ENCODE measurements around the gene TM7SF2.
"Not testable (repeated sequence)": the region's sequence is repeated elsewhere in the genome, so short reads cannot be mapped to it uniquely, and the experiment has no call there.

TM7SF2 gene

GRCh38 chr11:65128182-65129145 lies 16.8 kb downstream of the TM7SF2 start:
- no peak for DNase-seq (ENCODE audit: low read depth in 2 of 2, low spot score in 1 of 2)

DNA sequence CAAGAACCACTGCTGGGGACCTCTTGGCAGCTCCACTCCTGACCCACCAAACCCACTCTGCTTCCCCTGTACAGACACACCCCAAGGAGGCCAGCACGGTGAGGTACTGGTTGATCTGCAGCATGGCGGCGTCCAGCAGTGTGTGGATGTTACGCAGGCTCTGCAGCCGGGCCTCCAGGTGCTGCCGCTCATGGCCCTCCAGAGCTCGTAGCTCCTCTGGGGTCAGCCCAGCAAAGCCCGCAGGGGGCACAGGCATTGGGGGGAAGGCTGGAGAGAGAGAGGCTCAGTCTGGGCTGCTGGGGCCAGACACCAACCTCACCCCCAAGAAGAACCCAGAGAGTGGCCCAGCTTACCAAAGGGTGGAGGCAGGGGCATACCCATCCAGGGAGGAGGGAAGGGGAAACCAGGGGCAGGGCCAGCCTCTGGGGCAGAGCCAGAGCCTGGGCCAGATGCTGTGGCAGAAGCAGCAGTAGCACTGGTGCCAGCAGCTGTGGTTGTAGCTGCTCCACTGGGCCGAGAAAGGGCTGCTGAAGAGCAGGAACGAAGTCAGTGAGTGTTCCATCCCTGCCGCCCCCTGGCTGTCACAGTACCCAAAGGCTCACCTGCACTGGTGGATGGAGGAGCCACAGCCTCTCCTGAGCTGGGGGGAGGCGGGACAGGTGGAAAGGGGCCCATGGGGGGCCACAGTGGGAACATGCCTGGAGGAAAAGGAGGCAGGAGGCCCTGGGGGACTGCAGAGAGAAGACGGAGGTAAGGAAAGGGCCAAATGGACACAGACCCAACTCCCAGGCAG lies 18.2 kb downstream of the TM7SF2 start:
- DNase-seq (ENCODE audit: low read depth in 2 of 2, low spot score in 1 of 2), result no peak

GRCh38 chr11:65130631-65131416 lies 19.2 kb downstream of the TM7SF2 start:
- DNase-seq (ENCODE audit: low read depth in 2 of 2, low spot score in 1 of 2), result no peak

GRCh38 chr11:65131417-65131776 lies 19.7 kb downstream of the TM7SF2 start:
- DNase-seq (ENCODE audit: low read depth in 2 of 2, low spot score in 1 of 2), result no peak

GRCh38 chr11:65131895-65132237 lies 20.2 kb downstream of the TM7SF2 start:
- no peak for DNase-seq (ENCODE audit: low read depth in 2 of 2, low spot score in 1 of 2)

GRCh38 chr11:65132238-65132987 lies 20.7 kb downstream of the TM7SF2 start:
- no peak for DNase-seq (ENCODE audit: low read depth in 2 of 2, low spot score in 1 of 2)

DNA sequence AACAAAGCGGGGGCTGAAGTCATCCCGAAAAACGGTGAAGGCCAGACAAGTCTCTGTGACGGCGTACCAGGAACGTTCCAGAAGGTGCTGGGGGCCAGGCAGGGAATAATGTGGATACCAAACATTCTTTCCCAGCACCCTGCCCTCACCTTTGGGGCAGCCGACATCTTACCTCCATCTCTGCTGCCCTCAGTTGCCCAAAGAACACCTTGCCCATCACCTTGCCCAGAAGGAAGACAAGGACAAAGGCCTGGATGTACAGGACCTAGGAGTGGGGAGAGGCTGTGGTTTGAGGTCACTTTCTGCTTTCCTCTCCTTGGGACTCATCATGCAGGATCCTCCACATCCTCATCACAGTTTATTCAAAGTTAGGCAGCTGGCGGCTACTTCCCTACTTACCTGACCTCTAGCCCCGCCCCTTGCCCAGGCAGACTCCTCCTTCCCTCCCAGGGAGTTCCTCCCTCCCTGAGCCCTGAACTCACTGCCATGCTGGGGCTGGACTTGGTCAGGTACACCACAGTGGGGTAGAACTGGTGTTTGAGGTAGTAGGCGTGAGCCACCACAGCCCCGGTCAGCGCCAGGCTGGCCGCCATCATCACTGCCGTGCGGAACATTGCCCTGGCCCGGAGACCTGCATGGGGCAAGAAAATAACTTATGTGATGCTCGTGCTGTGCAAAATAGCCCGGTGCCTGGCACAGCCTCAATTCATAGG lies 21.5 kb downstream of the TM7SF2 start:
- no peak for DNase-seq (ENCODE audit: low read depth in 2 of 2, low spot score in 1 of 2)

- DNase-seq (ENCODE audit: low read depth in 2 of 2, low spot score in 1 of 2), result no peak
These were observed 22.1 kb downstream of the TM7SF2 start for GRCh38 chr11:65133724-65134123.

DNA sequence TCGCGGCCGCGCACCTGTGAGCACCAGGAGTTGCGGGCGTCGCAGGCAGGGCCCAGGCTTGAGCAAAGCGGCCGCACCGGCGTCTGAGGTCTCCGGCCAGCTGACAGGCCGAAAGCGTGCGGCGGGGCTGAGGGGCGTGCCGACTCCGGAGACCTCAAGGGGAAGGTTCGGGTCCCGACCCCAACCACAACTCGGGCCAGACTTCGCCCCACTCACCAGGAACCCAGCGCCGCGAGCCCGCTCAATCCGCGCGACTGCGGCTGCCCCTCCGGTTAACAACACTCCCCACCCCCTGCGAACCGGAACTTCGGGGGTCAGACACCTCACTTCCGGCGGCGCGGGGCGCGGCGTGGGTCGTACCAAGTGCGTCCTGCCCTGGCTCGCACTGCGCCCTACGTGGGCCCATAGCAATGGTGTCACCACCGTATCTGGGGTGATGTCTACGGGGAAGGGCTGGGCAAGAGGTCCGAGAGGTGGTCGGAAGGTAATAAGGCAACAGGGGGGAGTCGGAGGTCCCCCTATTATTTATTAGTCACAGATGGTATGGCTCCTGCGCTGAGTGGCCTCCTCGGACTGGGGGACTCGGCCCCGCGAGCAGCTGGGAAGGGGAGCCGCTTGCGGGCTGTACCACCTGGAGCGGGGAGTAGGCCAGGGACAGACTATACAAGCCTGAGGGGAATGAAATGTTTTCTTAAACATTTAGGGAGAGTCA lies 22.7 kb downstream of the TM7SF2 start, which contains the start of gene SYVN1:
SYVN1 (minus strand) TSS at position 280 of the 712 bp plus-strand sequence. CDS start 918 bp downstream, outside the sequence.
- peak; percentile 79 to 85 for DNase-seq (ENCODE audit: low read depth in 2 of 2, low spot score in 1 of 2)

DNA sequence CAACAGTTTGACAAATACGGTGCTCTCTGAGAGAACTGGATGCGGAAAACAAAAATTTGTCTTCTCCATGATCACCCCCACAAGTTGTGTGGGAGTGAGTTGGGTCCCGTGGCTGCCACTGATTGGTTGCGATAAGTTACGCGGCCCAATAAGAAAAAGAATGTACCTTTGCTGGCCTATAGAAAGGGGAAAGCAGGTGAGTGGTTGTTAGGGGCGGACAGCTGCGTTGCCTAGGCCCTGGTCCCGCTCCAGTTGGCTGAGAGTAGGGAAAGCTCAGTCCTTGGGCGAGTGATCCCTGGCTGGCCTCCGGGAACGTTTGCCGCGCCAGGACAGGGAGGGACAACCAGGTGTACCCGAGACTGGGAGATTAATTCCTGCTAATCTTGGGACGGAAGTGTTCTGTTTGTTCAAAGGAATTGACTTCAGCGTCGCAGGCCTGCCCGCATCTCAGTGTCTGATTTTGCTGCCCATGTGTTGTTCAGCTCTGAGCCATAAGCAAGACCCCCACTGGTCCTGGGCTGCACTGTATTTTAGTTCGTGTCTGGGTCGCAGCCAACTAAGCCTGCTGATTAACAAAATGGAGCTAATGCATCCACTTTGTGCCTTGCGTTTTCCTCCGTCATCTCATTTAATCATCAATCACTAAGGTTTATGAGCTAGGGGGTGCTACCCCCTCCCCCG lies 23.4 kb downstream of the TM7SF2 start:
- peak in 1 of 2 donors; percentile 65 for DNase-seq (ENCODE audit: low read depth in 2 of 2, low spot score in 1 of 2)

DNA sequence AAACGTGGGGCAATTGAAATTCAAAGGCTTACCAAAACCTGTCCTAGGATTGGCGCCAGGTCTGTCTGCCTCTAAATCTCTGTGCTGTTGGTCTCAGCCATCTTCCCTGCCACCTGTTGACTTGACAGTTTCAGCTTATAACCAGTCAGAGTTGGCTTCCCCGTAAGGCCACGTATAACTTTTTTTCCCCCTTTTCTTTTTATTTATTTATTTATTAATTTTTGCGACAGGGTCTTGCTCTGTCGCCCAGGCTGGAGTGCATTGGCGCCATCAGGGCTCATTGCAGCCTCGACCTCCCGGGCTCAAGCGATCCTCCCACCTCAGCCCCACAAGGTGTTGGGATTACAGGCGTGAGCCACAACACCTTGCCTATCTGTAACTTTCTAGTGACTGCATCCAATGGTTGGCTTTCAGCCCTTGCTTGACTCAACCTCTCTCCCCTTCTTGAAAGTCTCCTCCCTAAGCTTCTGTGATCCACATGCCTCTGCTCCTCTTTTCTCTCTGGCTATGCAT lies 24.0 kb downstream of the TM7SF2 start:
- DNase-seq (ENCODE audit: low read depth in 2 of 2, low spot score in 1 of 2), result no peak

DNA sequence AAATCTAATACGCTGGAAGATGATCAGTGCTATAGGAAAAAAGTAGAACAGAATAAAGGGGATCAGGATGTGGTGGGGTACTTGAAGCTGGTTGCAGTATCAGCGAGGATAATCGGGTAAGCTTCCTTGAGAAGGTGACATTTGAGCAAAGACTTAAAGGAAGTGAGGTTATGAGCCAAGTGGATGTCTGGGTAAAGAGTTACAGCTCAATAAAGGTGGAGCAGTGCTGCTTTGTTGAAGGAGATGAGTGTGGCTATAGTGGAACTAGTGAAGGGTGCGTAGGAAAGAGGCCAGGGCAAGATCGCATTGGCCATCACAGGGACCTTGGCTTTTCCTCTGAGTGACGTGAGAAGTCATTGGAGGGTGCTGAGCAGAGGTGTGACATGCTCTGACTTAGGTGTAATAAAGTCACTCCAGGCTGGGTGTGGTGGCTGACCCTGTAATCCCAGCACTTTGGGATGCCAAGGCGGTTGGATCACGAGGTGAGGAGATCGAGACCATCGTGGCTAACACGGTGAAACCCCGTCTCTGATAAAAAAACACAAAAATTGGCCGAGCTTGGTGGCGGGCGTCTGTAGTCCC lies 24.9 kb downstream of the TM7SF2 start:
- DNase-seq (ENCODE audit: low read depth in 2 of 2, low spot score in 1 of 2), result no peak

DNA sequence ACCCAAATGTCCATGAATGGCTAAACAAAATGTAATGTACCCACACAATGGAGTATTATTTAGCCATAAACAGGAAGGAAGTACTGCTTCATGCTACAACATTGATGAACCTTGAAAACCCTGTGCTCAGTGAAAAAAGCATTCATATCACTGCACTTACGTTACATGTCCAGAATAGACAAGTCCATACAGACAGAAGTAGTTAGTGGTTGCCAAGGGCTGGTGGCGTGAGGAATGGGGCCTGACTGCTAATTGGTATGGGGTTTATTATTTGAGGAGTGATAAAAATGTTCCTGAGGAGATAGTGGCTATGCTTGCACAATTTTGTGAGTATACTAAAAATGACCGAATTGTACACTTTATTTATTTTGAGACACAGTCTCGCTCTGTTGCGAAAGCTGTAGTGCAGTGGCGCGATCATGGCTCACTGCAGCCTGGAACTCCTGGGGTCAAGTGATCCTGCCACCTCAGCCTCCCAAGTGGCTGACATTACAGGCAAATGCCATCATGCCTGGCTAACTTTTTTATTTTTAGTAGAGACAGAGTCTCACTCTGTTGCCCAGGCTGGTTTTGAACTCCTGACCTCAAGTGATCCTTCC lies 30.3 kb downstream of the TM7SF2 start:
- DNase-seq (ENCODE audit: low read depth in 2 of 2, low spot score in 1 of 2), result no peak

DNA sequence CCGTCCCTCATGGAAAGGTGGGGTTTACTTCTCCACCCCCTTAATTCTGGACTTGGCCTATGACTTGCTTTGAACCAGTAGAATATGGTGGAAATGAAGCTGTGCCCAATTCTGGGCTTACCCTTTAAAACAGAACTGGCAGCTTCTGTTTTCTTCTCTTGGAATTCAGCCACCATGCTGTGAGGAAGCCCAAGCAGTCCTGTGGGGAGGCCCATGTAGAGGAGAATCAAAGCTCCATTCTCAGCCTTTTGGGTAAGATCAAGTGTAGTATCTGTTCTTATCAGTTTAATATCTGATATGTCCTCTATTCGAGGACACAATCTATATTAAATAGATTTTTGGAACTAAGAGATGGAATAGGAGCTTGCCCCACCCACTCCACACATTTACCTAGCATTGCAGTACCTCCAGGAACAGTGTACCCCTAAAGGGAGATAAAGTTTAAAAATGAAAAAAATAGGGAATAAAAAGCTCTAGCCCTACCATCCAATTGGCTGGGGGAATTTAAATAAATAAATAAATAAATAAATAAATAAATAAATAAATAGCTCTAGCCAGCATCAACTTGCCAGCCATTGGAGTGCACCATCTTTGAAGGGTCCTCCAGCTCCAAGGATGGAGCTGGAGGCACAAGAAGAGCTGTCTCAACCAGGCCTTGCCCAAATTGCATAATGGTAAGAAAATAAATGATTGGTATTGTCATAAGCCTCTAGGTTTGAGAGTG lies 35.8 kb downstream of the TM7SF2 start:
- no peak for DNase-seq (ENCODE audit: low read depth in 2 of 2, low spot score in 1 of 2)

DNA sequence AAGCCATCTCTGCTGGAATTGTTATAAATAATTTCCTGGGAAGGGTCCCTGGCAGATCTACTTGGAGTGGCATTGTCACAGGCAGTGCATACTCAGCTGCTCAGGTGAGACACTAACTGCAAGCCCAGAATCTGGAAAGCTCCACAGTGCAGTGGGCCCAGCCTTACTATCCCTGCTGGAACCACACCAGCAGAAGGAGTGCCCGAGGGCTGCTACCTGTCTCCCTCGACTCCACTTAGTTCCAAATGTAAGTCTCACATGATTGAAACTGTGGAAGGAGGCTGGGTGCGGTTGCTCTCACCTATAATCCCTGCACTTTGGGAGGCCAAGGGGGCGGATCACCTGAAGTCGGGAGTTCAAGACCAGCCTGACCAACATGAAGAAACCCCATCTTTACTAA lies 37.0 kb downstream of the TM7SF2 start:
- no peak for DNase-seq (ENCODE audit: low read depth in 2 of 2, low spot score in 1 of 2)

GRCh38 chr11:65150131-65150508 lies 38.4 kb downstream of the TM7SF2 start:
- DNase-seq (ENCODE audit: low read depth in 2 of 2, low spot score in 1 of 2), result not testable (repeated sequence)
